K562 (cell line): ENCODE results near the gene DHDH. TPM values are rescaled to one million over a fixed set of nuclear protein-coding genes. Genes with fewer than 3 reads are reported as not detected.

Source experiments
- ADNP ChIP-seq: fragments of 200-800 bp; sonication (Bioruptor generic); IDR thresholded peaks from 2 replicates; pipeline ENCODE4 v1.6.1; 2016; ENCODE audit warnings: missing genetic modification characterization, missing compliant biosample characterization
- CBX1 ChIP-seq: sonication (generic); IDR thresholded peaks from 2 replicates; pipeline ENCODE4 v1.6.1; 2016; ENCODE audit warnings: antibody characterized with exemption, low read depth, mild to moderate bottlenecking
- DPF2 ChIP-seq: fragments of 450-650 bp; IDR thresholded peaks from 2 replicates; pipeline ENCODE4 v1.6.1; 2016
- HMGXB4 ChIP-seq: sonication (generic); formaldehyde crosslinking; IDR thresholded peaks from 2 replicates; pipeline ENCODE4 v1.8.1; 2023; ENCODE audit warnings: mild to moderate bottlenecking, missing genetic modification reagents
- KLF13 ChIP-seq: fragments of 450-650 bp; IDR thresholded peaks from 2 replicates; pipeline ENCODE4 v1.6.1; 2016; ENCODE audit warnings: missing genetic modification characterization, low read depth, mild to moderate bottlenecking, missing compliant biosample characterization, moderate library complexity, borderline replicate concordance
- MAFK ChIP-seq: IDR thresholded peaks from 2 replicates; pipeline ENCODE4 v1.6.1; 2011; ENCODE audit warnings: low read length, improper control_type of control experiment
- MCM2 ChIP-seq: fragments of 450-650 bp; IDR thresholded peaks from 2 replicates; pipeline ENCODE4 v1.6.1; 2017; ENCODE audit warnings: low read depth, mild to moderate bottlenecking
- MCM7 ChIP-seq, 2 experiments: fragments of 450-650 bp; IDR thresholded peaks; 2 replicates each; pipeline ENCODE4 v1.6.1; 2016 to 2018
- MED1 ChIP-seq: sonication (generic); formaldehyde crosslinking; IDR thresholded peaks from 2 replicates; pipeline ENCODE4 v1.8.1; 2023; ENCODE audit warnings: missing genetic modification reagents, borderline replicate concordance
- MXD1 ChIP-seq: fragments of 250-450 bp; sonication (Bioruptor Pico); IDR thresholded peaks from 2 replicates; pipeline ENCODE4 v1.8.0; 2021; ENCODE audit warnings: borderline replicate concordance, mild to moderate bottlenecking, moderate library complexity; ENCODE audit not compliant: poor library complexity, severe bottlenecking
- NCOA1 ChIP-seq: fragments of 450-650 bp; IDR thresholded peaks from 2 replicates; pipeline ENCODE4 v1.6.1; 2016; ENCODE audit warnings: low read depth
- PHF21A ChIP-seq: fragments of 450-650 bp; IDR thresholded peaks from 2 replicates; pipeline ENCODE4 v1.6.1; 2017; ENCODE audit warnings: low read depth, borderline replicate concordance
- PML ChIP-seq: IDR thresholded peaks from 2 replicates; pipeline ENCODE4 v1.6.1; 2012; ENCODE audit warnings: low read length, inconsistent platforms
- RUNX1 ChIP-seq: sonication (generic); IDR thresholded peaks from 2 replicates; pipeline ENCODE4 v1.6.1; 2016; ENCODE audit warnings: antibody characterized with exemption, low read depth
- SETDB1 ChIP-seq: IDR thresholded peaks from one replicate; pipeline ENCODE4 v1.6.1; 2012; ENCODE audit warnings: low read length, control low read depth, inconsistent platforms
- SIRT6 ChIP-seq: IDR thresholded peaks from one replicate; pipeline ENCODE4 v1.6.1; 2012; ENCODE audit warnings: low read depth, mild to moderate bottlenecking, control low read depth, inconsistent platforms, low read length, moderate library complexity
- SRSF1 ChIP-seq: fragments of 200-400 bp; formaldehyde crosslinking; IDR thresholded peaks from 2 replicates; pipeline ENCODE4 v1.6.1; 2017; ENCODE audit warnings: mild to moderate bottlenecking, low read depth, low read length, moderate library complexity
- THRA ChIP-seq: fragments of 450-650 bp; IDR thresholded peaks from 2 replicates; pipeline ENCODE4 v1.6.1; 2017; ENCODE audit warnings: mild to moderate bottlenecking, moderate library complexity
- ZBTB2 ChIP-seq: fragments of 450-650 bp; IDR thresholded peaks from 2 replicates; pipeline ENCODE4 v1.6.1; 2016; ENCODE audit warnings: antibody characterized with exemption
- ZNF121 ChIP-seq: sonication (generic); formaldehyde crosslinking; conservative IDR thresholded peaks from 2 replicates; pipeline ENCODE4 v1.8.0; 2022; ENCODE audit warnings: missing genetic modification reagents
- ZNF134 ChIP-seq: fragments of 250-450 bp; sonication (Bioruptor Pico); conservative IDR thresholded peaks from 2 replicates; pipeline ENCODE4 v1.4.0; 2020
- ZNF175 ChIP-seq: fragments of 200-800 bp; sonication (Bioruptor generic); IDR thresholded peaks from 2 replicates; pipeline ENCODE4 v1.6.1; 2016; ENCODE audit warnings: low read depth, mild to moderate bottlenecking, missing genetic modification characterization, missing compliant biosample characterization
- ZNF639 ChIP-seq, 2 experiments: fragments of 200-800 bp in 1 of 2; sonication (Bioruptor generic) in 1 of 2; sonication (generic) in 1 of 2; formaldehyde crosslinking in 1 of 2; IDR thresholded peaks in 1 of 2; conservative IDR thresholded peaks in 1 of 2; 2 replicates each; pipeline versions ENCODE4 v1.5.0 to v1.6.1; 2016 to 2020; ENCODE audit warnings: missing compliant biosample characterization in 1 of 2, missing genetic modification characterization in 1 of 2, missing genetic modification reagents in 1 of 2
- polyA plus RNA-seq, 8 experiments: library from polyadenylated mRNA; depleted of rRNA in 4 of 8; stranded (reverse) in 5 of 8; unstranded in 3 of 8; fragments of >200 nt; fragmentation: Nextera tagmentation in 2 of 8; fragmentation: Illumina TruSeq in 1 of 8; extraction: Ambion mirVana in 2 of 8; extraction: Trizol in 1 of 8; gene quantifications; 2 replicates each; pipeline versions ENCODE4 v1.2.1 to v1.2.3, GENCODE V29; 2011 to 2014; ENCODE audit warnings: inconsistent platforms in 1 of 8, missing spikeins in 1 of 8
- total RNA-seq, 7 experiments: library from RNA; depleted of rRNA in 6 of 7; stranded (reverse); fragments of >200 nt in 6 of 7; fragmentation: Illumina TruSeq in 2 of 7; extraction: Trizol in 2 of 7; gene quantifications; 2 replicates each; pipeline versions ENCODE4 v1.2.1 to v1.2.3, GENCODE V29; 2011 to 2021; ENCODE audit warnings: low replicate concordance in 1 of 7

Gene DHDH
- total and polyA plus RNA-seq, 9 of the 15 experiments (the other 6 are each of a cell fraction or from before 2014, with no cell fraction given): 0.37 to 1.9 (median 0.87) TPM

- TF ChIP-seq ZNF639 (CRISPR knock-in tag; conservative IDR thresholded peaks at IDR 0.05 in 1 of 2, IDR thresholded peaks at IDR 0.05 in 1 of 2) (no peak), DPF2 (0 out of 2 replicates have a peak, but pooled peaks have one; percentile 21), MCM7 (IDR thresholded peaks at IDR 0.05) (no peak), RUNX1 (no peak), CBX1 (no peak), SETDB1 (no peak), ZNF121 (CRISPR knock-in tag) (no peak), SIRT6 (no peak), ADNP (tag) (no peak), THRA (no peak), ZNF134 (CRISPR knock-in tag) (no peak), SRSF1 (no peak), MED1 (CRISPR knock-in tag) (no peak), PHF21A (no peak), ZNF175 (no peak), KLF13 (tag) (no peak; the same call in 1 of the 2 replicates), MCM2 (no peak), ZBTB2 (peak; percentile 89; the same call in 1 of the 2 replicates), MXD1 (no peak), NCOA1 (no peak), HMGXB4 (peak; percentile 3; the same call in 1 of the 2 replicates), PML (peak; percentile 82), MAFK (no peak)
These were observed 59.9 kb downstream of the DHDH start, which contains the start of the genes GYS1 and RUVBL2 (continued) for GRCh38 chr19:48993175-48994034.
